ENCODE results near the gene FDX1.

Gene FDX1

DNA sequence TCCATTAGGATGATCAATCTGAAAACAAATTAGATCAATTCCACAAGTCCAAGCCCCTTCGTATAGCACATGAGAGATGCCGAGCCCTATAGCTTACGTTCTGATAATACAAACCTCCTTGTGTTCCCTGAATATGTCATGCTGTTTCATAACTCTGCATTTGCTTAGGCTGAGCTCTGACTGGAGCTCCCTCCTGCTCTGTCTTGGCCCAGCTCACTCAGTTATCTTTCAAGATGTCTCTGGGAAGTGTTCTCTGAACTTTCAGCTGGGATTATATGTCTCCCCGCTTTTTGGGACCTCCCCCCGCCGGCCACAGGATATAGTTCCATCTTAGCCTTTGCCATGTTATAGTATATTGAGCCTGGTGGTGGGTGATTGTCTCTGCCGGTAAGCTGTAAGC is 44.0 kb downstream of the FDX1 start:
- no peak overlapping the region for H3K4me3 ChIP-seq (ENCODE audit: low read depth, low read length)
- H3K4me1 ChIP-seq (ENCODE audit: control insufficient read depth, insufficient read depth, low read length) = peaks cover 11% of the 10 kb centered on the region
- H3K9ac ChIP-seq (ENCODE audit: low read depth, low read length) = no peak overlapping the region
- no peaks in the 10 kb centered on the region for H3K9me3 ChIP-seq (ENCODE audit: control insufficient read depth, insufficient read depth, low read length)
- no peaks in the 10 kb centered on the region for H3K36me3 ChIP-seq (ENCODE audit: control insufficient read depth, insufficient read depth, low read length)
- no peaks in the 10 kb centered on the region for H3K27me3 ChIP-seq (ENCODE audit: control insufficient read depth, insufficient read depth, low read length)

DNA sequence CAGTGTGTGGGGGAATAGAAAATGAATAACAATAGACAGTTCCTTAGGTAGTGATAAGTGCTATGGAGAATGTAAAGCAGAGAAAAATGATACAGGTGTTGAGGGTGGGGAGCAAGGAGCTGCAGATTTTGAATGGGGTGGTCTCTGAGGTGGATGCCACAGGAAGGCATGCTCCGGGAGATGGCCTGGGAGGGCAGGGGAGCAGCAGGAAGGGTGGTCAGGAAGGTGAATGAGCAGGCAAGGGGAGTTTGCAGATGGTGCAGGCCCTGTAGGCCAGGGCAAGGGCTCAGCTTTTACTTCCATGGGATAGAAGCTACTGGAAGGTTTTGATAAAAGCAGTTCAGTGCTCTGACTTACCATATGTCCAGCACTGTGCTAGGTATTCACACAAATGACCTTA is 44.8 kb downstream of the FDX1 start:
- Histone ChIP-seq H3K9ac (ENCODE audit: low read depth, low read length) (no peak overlapping the region), H3K4me3 (ENCODE audit: low read depth, low read length) (no peak overlapping the region), H3K27me3 (ENCODE audit: control insufficient read depth, insufficient read depth, low read length) (no peaks in the 10 kb centered on the region), H3K9me3 (ENCODE audit: control insufficient read depth, insufficient read depth, low read length) (no peaks in the 10 kb centered on the region), H3K4me1 (ENCODE audit: control insufficient read depth, insufficient read depth, low read length) (peaks cover 15% of the 10 kb centered on the region), H3K36me3 (ENCODE audit: control insufficient read depth, insufficient read depth, low read length) (no peaks in the 10 kb centered on the region)

DNA sequence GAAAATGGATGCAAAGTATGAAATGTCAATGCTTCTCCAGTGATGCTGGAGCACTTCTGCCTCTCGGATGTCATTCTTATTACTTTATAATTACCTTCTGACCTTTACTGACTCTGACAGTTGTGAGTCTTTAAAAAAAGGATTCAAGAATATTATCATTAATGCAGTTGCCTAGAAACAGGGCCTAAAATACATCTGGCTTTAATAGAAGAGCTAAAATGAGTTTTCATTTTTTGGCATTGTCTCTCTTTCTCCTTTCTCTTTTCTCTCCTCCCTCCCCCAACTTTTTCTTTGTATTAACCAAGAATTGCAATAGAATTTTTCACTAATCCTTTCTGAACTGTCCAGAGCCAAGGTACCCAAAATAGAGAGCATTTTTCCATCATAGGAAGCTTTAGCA is 45.9 kb downstream of the FDX1 start:
- Histone ChIP-seq H3K9ac (ENCODE audit: low read depth, low read length) (no peak overlapping the region), H3K9me3 (ENCODE audit: control insufficient read depth, insufficient read depth, low read length) (no peaks in the 10 kb centered on the region), H3K4me1 (ENCODE audit: control insufficient read depth, insufficient read depth, low read length) (peaks cover 15% of the 10 kb centered on the region), H3K4me3 (ENCODE audit: low read depth, low read length) (no peak overlapping the region), H3K36me3 (ENCODE audit: control insufficient read depth, insufficient read depth, low read length) (no peaks in the 10 kb centered on the region), H3K27me3 (ENCODE audit: control insufficient read depth, insufficient read depth, low read length) (no peaks in the 10 kb centered on the region)

DNA sequence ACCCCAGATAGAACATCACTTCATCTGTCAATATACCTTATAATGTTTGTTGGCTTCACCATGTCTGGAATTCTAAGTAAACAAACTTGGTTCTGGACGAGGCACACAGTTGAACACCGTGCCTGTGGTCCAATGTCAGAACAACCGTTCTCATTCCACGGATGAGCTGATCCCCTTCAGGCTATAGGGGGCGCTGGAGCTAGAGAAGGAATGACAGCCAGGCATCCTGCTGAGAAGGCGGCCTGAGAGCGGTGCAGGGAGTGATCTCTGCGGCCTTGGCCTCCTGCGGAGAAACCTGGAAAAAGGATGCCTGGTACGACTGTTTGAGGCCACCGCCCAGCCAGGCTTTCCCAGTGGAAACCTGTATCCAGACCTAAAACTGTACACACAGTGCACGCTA is 48.7 kb downstream of the FDX1 start:
- H3K4me1 ChIP-seq (ENCODE audit: control insufficient read depth, insufficient read depth, low read length) = peaks cover 15% of the 10 kb centered on the region
- H3K27me3 ChIP-seq (ENCODE audit: control insufficient read depth, insufficient read depth, low read length) = no peaks in the 10 kb centered on the region
- no peak overlapping the region for H3K9ac ChIP-seq (ENCODE audit: low read depth, low read length)
- H3K36me3 ChIP-seq (ENCODE audit: control insufficient read depth, insufficient read depth, low read length) = no peaks in the 10 kb centered on the region
- H3K4me3 ChIP-seq (ENCODE audit: low read depth, low read length) = peak overlapping the region; percentile 20
- no peaks in the 10 kb centered on the region for H3K9me3 ChIP-seq (ENCODE audit: control insufficient read depth, insufficient read depth, low read length)

DNA sequence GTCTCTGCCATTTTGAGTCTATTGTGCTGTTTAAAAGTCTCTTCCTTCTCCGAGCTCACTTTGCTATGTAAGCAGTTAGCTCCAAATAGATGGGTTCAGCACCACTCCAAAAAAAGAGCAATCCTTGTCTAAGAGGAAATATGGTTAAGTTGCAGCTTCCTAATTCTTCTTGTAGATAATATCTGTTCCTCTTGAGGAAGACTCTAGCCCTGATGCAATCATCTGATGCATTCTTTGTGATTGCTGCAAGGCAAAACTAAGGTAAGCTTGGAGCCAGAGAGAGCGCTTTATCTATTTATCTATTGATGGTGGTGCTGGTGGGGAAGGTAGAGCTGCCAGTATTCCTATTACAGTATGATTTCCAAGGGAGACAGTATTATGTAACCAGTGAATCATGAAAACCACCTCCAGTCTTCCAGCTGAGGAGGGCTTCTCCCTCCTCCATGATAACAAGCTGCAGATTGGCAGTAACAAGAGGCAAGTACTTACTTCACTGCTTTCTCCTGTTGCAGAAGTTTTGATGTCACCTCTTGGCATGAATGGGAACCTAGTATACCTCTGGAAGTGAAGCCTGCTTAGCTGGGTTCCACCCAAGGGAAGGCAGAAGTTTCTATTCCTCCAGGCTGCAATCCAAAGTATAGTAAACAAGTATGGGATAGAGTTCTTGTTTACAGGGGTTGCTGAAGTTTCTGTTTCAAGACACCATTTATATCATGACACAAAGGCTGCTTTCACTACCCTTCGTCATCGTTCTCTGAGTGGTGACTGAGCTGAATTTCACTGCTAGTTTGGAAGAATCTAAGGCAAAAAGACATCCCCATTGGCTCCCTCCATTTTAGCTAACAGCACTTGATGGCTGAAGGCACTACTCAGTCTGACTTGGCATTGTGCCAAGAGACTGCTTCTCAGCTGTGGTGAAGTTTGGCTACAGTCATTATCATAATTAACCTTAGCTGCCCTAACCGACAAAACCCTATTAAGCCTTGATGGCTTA is 49.7 kb downstream of the FDX1 start:
- peaks cover 9% of the 10 kb centered on the region for H3K4me1 ChIP-seq (ENCODE audit: control insufficient read depth, insufficient read depth, low read length)
- no peaks in the 10 kb centered on the region for H3K9me3 ChIP-seq (ENCODE audit: control insufficient read depth, insufficient read depth, low read length)
- no peaks in the 10 kb centered on the region for H3K27me3 ChIP-seq (ENCODE audit: control insufficient read depth, insufficient read depth, low read length)
- H3K36me3 ChIP-seq (ENCODE audit: control insufficient read depth, insufficient read depth, low read length) = no peaks in the 10 kb centered on the region
- no peak overlapping the region for H3K4me3 ChIP-seq (ENCODE audit: low read depth, low read length)
- H3K9ac ChIP-seq (ENCODE audit: low read depth, low read length) = no peak overlapping the region

DNA sequence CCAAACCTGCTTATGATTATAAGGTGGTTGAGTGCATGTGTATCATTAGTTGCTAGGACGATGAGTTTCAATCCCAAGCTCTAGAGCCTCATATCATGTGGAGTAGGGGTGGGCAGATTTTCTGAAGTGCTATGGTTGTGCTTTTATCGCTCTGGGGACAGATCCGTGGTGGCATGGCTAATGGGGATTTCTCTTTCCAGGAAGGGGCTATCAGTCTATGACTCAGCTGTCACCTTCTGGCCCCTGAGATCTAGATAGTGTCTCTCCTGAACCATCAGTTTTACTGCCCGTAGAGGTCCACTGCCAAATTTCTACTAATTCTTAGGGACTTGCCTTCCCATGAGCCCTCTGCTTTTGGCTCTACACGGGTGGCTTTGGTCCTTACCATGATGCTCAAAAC is 51.8 kb downstream of the FDX1 start:
- no peaks in the 10 kb centered on the region for H3K27me3 ChIP-seq (ENCODE audit: control insufficient read depth, insufficient read depth, low read length)
- H3K4me3 ChIP-seq (ENCODE audit: low read depth, low read length) = no peak overlapping the region
- no peak overlapping the region for H3K9ac ChIP-seq (ENCODE audit: low read depth, low read length)
- H3K9me3 ChIP-seq (ENCODE audit: control insufficient read depth, insufficient read depth, low read length) = no peaks in the 10 kb centered on the region
- H3K4me1 ChIP-seq (ENCODE audit: control insufficient read depth, insufficient read depth, low read length) = peaks cover 6% of the 10 kb centered on the region
- H3K36me3 ChIP-seq (ENCODE audit: control insufficient read depth, insufficient read depth, low read length) = no peaks in the 10 kb centered on the region

DNA sequence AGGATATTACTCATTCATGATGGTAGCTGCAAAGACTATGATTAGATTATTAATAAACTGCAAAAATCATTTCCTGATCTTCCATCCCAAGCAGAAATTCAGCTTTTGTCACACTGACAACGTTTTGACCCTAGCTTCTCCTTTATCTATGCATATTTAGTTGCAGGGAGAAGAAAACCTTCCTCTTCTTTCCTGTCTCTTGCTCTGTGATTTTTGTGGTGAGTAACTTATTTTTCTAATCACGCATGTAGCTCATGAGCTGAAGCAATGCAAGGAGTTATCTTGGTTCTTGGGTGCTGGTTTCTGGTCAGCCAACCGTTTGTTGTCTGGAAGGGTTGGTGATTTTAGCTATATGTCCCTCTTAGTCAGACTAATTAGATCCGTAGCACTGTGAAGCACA is 56.4 kb downstream of the FDX1 start:
- H3K9me3 ChIP-seq (ENCODE audit: control insufficient read depth, insufficient read depth, low read length) = no peaks in the 10 kb centered on the region
- H3K36me3 ChIP-seq (ENCODE audit: control insufficient read depth, insufficient read depth, low read length) = no peaks in the 10 kb centered on the region
- peaks cover 3% of the 10 kb centered on the region for H3K4me1 ChIP-seq (ENCODE audit: control insufficient read depth, insufficient read depth, low read length)
- H3K4me3 ChIP-seq (ENCODE audit: low read depth, low read length) = no peak overlapping the region
- H3K27me3 ChIP-seq (ENCODE audit: control insufficient read depth, insufficient read depth, low read length) = no peaks in the 10 kb centered on the region
- H3K9ac ChIP-seq (ENCODE audit: low read depth, low read length) = no peak overlapping the region

DNA sequence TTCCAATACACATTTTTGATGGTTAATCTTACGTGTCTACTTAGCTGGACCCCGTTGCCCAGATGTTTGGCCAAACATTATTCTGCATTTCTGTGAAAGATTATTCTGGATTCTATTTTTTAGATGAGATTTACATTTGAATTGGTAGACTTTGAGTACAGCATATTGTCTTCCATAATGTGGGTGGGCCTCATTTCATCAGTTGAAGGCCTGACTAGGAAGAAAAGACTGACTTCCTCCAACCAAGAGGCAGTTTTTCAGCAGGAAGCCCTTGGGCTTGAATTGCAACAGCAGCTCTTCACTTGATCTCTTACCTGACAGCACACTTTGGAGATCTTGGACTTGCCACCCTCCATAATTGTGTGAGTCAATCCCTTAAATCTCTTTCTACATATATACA is 58.7 kb downstream of the FDX1 start:
- Histone ChIP-seq H3K36me3 (ENCODE audit: control insufficient read depth, insufficient read depth, low read length) (no peaks in the 10 kb centered on the region), H3K9me3 (ENCODE audit: control insufficient read depth, insufficient read depth, low read length) (no peaks in the 10 kb centered on the region), H3K4me3 (ENCODE audit: low read depth, low read length) (no peak overlapping the region), H3K4me1 (ENCODE audit: control insufficient read depth, insufficient read depth, low read length) (peaks cover 7% of the 10 kb centered on the region), H3K27me3 (ENCODE audit: control insufficient read depth, insufficient read depth, low read length) (no peaks in the 10 kb centered on the region), H3K9ac (ENCODE audit: low read depth, low read length) (no peak overlapping the region)

DNA sequence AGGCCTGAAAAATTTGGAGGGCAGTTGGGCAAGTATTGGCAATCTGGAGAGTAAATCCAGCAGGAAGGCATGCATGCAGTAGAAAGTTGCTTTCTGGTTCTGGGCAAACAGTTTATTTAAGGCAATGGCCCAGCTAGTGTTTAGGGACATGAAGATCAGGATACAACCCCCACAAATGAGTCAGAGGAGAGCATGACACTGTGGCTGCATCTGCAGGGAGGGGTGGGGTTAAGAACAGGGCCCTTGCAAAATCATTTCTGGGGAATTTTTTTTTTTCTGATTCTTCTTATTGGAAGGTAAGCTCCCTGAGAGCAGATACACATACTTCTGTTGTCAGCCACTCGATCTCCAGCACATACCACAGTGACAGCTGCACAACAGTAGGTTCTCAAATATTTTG is 61.1 kb downstream of the FDX1 start:
- Histone ChIP-seq H3K4me1 (ENCODE audit: control insufficient read depth, insufficient read depth, low read length) (peaks cover 7% of the 10 kb centered on the region), H3K9me3 (ENCODE audit: control insufficient read depth, insufficient read depth, low read length) (no peaks in the 10 kb centered on the region), H3K9ac (ENCODE audit: low read depth, low read length) (no peak overlapping the region), H3K4me3 (ENCODE audit: low read depth, low read length) (no peak overlapping the region), H3K36me3 (ENCODE audit: control insufficient read depth, insufficient read depth, low read length) (no peaks in the 10 kb centered on the region), H3K27me3 (ENCODE audit: control insufficient read depth, insufficient read depth, low read length) (no peaks in the 10 kb centered on the region)

DNA sequence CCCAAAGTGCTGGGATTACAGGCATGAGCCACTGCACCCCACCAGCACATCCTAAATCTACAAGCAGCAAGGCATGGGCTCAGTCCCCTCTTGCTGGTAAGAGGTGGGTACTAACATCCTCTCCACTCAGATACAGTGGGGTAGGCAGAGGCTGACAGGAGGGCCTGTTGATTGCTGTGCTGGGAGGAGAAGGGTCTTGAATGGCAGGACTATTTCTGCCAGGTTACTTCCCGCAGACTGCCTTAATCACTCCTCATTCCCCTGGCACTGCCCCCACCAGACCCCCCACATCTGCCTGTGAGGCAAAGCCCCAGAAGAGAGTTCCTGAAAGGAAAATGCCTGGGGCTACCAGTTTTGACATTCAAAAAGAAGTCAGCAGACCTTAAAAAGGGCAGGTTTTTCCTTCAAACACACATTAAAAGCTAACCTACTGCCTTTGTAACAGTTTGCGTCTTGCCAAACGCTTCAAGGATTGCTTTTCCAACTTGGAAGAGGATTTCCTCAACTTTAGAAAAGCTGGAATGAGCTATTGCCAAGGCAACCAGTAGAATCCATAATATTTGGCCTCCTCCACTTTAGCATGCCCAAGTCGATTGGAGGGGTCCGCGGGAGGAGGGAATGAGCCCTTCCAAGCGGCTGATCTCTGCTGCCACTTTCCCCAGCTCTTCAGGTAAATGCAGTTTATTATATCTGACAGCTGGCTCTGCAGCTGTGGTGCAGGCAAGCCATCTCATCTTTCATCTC is 62.0 kb downstream of the FDX1 start:
- Histone ChIP-seq H3K36me3 (ENCODE audit: control insufficient read depth, insufficient read depth, low read length) (no peaks in the 10 kb centered on the region), H3K27me3 (ENCODE audit: control insufficient read depth, insufficient read depth, low read length) (no peaks in the 10 kb centered on the region), H3K4me3 (ENCODE audit: low read depth, low read length) (no peak overlapping the region), H3K4me1 (ENCODE audit: control insufficient read depth, insufficient read depth, low read length) (peaks cover 7% of the 10 kb centered on the region), H3K9me3 (ENCODE audit: control insufficient read depth, insufficient read depth, low read length) (no peaks in the 10 kb centered on the region), H3K9ac (ENCODE audit: low read depth, low read length) (no peak overlapping the region)

DNA sequence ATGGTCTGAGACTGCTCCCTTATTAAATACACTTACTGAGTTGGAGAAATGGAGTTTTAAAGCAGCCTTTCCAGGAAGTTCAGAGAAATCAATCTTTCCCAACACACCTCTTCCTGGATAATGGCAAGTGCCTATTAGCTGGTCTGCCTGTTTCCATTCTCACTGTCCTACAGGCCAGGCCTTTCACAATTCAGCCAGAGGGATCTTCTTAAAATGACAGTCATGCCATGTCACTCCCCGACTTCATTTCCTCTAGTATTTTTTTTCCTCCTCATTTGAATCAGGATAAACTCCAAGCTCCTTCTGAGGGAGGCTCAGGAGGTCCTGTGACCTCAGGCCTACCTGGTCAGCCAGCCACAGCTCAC is 62.6 kb downstream of the FDX1 start:
- Histone ChIP-seq H3K27me3 (ENCODE audit: control insufficient read depth, insufficient read depth, low read length) (no peaks in the 10 kb centered on the region), H3K36me3 (ENCODE audit: control insufficient read depth, insufficient read depth, low read length) (no peaks in the 10 kb centered on the region), H3K9ac (ENCODE audit: low read depth, low read length) (no peak overlapping the region), H3K4me3 (ENCODE audit: low read depth, low read length) (no peak overlapping the region), H3K4me1 (ENCODE audit: control insufficient read depth, insufficient read depth, low read length) (peaks cover 7% of the 10 kb centered on the region), H3K9me3 (ENCODE audit: control insufficient read depth, insufficient read depth, low read length) (no peaks in the 10 kb centered on the region)

DNA sequence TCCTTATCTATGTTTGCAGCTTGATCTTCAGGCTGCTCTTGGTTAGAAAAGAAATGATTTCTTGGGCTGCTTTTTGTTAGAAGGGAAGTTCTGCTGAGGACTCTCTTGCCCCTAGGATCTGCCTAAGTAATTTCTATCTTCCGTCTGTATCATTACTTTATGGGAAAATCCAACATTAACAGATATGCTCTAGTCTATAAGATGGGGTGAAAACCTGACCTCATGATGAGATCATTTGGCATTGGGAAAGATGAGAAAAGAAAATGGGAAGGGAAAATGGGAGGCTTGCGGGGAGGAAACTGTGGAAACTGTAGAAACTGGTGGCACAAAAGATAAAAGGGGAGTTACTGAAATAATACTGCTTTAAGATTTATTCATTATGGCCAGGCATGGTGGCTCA is 63.6 kb downstream of the FDX1 start:
- Histone ChIP-seq H3K36me3 (ENCODE audit: control insufficient read depth, insufficient read depth, low read length) (no peaks in the 10 kb centered on the region), H3K27me3 (ENCODE audit: control insufficient read depth, insufficient read depth, low read length) (no peaks in the 10 kb centered on the region), H3K4me3 (ENCODE audit: low read depth, low read length) (no peak overlapping the region), H3K9me3 (ENCODE audit: control insufficient read depth, insufficient read depth, low read length) (no peaks in the 10 kb centered on the region), H3K4me1 (ENCODE audit: control insufficient read depth, insufficient read depth, low read length) (peaks cover 7% of the 10 kb centered on the region), H3K9ac (ENCODE audit: low read depth, low read length) (no peak overlapping the region)
